Kidney capillary endothelial cell (primary cell): ENCODE results near the gene C16orf74.

Source experiments
- DNase-seq: peaks from one replicate; pipeline ENCODE4 v3.0.0-alpha.2; 2018; ENCODE audit warnings: low spot score

C16orf74 gene

DNA sequence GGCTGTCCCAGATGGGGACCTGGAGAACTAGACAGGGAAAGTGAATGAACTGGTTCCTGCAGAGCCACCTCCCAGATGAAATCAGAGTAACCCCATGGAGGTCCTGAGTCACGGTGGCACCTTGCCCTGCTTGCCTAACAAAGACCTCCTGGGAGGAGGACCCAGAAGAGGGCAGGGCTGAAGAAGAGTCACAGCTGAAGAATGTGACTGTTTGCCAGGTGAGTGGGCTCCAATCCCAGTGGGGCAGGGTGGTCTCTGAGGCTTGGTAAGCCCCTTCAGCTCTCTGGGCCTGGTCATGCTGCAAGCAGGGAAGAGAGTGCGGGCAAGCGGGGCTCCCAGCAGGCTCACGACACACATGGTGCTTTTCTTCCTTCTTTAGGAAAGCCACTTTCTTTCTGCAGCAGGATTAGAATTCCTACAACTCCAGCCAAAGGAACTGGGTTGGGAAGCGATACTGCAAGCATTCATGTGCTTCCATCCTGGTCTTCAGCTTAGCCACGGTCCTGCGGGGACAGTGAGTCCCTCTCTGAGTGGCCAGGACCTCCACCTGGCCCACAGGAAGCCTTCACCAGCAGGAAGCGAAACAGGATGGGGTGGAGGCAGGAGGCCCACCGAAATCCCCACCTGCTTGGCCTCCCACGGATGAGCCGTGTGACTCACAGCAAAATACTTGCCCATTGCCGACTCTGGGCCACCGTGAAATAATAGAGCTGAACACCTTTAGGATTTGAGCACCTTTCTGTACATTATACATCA, 4.3 kb downstream of the C16orf74 start:
- no peak for DNase-seq

DNA sequence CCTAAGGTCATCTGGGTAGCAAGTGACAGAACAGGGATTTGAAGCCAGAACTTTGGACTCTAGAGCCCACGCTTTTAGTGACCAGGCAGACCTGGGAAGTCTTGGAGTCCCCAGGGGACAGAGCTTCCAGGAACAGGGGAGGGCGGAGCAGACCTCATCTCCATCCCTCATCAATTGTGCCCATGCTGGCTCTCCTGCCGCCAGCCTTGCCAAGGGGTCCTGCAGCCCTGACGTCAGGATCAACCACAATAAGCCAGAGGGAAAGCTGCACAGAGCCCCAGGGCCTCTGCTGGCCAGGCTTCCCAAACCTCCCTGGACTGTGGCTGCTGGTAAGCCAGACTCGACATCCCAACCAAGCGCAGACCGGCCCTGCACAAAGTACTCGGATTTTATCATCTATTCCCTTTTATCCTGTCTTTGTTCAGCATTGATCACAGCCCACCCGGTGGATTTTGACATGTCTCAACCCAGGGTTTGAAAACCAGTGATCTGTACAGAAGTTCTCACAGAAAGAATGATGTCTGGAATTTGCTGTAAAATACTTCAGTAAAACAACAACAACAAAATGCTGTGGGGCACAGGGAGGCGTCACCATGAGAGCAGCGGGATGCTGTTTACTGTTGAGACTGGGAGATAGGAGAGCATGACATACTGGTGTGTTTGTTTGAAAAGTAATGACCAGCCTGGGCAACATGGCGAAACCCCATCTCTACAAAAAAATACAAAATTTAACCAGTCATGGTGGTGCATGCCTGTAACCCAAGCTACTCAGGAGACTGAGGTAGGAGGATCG, 11.8 kb downstream of the C16orf74 start:
- DNase-seq, result no peak

DNA sequence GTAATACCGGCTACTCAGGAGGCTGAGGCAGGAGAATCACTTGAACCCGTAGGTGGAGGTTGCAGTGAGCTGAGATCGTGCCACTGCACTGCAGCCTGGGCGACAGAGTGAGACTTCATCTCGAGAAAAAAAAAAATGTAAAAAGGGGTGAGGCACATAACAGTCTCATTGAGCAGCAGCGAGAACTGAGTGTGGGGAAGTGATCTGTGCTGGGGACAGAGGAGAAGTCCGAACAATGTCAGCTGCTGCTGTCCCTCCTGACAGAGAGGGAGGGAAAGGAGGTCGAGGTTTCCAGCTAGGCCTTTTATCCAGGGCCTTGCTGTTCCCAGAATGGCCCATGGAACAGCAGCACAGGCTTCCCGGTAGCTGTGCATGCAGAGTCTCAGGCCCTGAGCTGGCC, 14.0 kb downstream of the C16orf74 start:
- DNase-seq, result no peak

DNA sequence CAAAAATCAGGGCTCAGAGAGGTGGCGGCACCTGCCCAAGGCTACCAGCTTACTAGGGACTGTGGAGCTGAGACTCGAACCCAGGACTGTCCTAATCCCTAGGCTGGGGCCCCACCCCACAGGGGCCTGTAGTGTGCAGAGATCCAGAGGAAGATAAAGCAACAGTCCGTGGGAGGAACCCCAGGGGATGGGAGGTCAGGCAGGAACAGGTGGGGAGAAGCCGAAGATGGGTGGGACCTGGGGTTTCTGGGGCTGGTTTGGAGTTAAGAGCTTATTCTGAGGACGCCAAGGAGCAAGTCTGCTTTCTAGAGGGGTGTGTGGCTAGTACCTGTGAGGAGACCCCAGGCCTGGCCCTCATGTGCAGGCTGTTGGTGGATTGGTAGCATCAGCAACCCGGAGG, 14.9 kb downstream of the C16orf74 start:
- DNase-seq, result no peak

DNA sequence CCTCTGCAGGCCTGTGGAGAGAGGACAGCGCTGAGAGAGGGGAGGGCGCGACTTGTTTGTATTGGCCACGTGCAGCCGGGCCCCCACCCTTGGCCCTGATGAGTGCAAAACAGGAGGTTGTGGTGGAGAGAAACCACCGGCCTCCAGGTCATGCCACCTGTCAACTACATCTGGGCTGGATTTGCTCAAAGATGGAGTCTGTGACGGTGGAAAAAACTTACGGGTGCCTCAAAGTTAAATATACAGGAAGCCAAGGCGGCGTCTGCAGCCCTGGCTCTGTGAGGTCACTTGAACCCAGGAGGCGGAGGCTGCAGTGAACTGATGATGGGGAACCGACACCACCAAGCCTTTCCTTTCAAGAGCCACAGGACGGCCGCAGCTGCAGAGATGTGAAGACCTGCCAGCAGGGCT, 15.7 kb downstream of the C16orf74 start:
- DNase-seq, result no peak

DNA sequence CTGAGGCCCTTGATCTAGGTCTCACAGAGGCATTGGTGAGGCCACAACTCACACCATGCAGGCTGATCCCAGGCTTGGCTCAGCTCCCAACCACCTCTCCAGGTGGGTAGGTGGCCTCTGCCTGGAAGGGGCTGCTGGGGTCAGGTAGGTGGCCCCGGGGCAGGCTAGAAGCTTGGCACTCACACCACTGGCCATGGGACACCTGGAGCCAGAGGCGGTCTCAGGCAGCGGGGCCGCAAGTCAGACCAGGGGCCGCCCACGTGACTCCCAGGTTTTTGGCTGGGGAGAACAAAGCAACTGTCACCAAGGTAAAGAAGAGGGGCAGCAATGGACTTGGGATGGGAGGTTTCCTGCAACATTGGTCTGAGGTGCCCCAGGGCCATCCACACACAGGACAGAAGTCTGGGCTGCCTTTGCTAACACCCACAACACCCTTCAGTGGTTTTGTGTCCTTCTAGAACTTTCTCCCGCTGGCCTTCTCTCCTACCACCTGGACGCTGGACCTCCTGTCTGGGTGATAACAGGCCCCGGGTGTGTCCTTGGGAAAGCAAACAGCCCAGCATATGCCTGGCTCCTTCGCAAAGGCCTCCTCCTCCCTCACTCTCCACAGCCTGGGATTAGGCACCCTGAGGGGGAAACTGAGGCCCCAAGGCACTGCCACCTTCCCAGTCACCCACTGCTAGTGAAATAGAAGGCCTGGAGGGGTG, 16.4 kb downstream of the C16orf74 start:
- DNase-seq, result no peak

DNA sequence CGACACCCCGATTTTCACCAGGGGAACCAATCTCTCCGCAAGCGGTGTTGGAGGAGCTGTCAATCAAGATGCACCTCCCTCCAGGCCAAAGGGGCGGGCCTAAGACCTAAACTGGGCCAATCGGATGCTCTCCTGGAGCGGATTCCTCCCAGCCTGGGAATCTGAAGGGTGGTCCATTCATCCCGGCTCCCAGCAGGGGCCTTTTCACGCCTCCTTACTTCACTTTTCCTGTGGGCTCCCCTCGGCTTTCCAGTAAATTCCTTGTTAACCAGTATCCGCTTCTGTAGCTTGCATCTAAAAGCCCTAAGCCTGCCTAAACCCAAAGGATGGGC, 17.1 kb downstream of the C16orf74 start:
- no peak for DNase-seq

DNA sequence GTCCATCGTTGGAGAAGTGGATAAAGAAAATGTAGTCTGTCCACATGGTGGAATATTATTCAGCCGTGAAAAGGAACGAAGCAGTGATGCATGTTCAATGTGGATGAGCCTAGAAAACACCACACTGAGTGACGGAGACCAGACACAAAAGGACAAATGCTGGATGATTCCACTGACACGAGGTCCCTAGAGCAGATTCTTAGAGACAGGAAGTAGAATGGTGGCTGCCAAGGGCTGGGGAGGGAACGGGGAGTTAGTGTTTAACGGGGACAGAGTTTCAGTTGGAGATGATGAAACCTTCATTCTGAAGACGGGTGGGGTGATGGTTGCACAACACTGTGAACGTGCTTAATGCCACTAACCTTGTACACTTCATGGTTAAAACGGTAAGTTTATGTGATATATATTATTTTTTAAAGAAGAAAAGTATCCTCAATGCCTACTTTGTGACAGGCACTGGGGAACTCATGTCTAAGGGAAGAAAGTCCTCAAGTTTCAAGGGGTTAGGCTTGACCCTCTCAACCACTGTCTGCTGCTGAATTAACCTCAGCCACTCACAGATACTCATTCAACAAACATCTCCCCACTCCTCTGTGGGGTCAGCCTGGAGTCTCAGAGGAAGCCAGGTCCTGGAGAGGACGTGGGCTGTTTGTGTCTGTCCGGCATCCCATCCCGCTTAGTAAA, 17.6 kb downstream of the C16orf74 start:
- no peak for DNase-seq

DNA sequence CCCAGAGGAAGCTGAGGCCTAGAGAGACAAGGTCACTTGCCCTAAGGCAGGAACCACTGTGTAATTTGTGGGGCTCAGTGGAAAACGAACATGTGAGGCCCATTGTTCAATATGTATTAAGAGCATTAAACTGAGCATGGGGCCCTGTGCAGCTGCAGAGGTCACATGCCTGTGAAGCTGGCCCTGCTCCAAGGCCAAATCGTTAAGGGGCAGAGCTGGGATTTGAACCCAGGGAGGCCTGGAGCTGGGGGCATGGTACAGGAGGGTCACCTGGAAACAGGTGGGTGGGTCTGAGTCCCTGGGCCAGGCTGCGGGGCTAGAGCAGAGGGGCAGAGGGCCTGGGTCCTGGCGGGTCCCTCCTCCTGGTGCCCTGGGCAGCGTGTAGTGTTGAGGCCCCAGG, 19.7 kb downstream of the C16orf74 start:
- DNase-seq, result no peak

DNA sequence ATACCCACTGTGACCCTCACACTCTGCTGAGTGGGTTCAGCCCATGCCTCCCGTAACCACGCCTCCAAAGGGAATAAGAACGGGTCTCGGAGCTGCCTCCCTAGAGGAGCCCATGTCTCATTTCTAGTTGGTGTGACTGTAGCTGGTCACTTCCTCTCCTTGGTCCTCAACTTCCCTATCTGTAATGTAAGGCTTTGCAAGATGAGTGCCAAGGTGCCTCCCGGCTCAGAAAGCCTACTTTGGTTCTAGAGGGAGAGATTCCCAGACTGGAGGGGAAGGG, 20.8 kb downstream of the C16orf74 start:
- no peak for DNase-seq

DNA sequence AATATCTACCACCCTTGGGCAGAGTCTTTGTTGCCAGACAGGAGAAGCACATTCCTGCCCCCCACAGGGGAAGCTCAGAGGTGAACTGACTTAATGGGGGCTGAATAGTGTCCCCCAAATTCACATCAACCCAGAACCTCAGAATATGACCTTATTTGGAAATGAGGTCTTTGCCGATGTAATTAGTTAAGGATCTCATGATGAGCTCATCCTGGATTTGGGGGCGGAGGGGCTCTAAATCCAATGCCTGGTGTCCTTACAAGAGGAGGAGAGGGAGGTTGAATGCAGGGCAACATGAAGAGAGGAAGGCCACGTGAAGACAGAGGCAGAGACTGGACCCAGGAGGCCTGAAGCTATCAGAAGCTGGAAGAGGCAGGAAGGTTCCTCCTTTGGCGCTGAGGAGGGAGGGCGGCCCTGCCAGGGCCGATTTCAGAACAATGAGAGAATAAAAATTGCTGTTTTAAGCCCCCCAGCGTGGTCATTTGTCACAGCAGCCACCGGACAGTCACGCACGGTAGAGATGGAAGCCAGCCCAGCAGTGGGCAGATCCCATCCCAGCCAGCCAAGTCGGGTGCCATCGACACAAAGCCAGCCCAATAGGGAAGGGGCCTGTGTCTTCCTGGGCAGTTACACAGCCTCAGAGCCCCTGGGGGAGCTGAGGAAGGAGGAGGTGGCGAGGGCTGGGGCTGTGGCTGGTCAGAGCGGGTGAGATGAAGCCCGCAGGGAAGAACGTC, 21.3 kb downstream of the C16orf74 start:
- DNase-seq, result no peak

DNA sequence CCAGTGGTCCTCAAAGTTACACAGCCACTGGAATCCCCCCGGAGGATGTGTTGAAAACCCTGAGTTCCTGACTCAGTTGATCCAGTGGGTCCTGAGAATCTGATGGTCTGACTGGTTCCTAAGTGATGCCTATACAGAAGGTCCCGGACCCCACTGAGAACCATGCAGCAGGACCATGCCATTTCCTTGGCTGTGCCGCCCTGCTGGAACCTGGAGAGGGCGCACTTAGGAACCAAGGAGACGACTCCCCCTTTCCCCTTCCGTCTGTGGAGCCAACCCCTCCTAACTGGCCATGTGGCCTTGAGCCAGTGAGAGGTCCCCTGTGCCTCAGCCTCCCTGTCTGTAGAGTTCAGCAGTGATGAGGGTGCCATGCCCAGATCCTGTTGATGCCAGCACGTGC, 22.0 kb downstream of the C16orf74 start:
- DNase-seq, result no peak

DNA sequence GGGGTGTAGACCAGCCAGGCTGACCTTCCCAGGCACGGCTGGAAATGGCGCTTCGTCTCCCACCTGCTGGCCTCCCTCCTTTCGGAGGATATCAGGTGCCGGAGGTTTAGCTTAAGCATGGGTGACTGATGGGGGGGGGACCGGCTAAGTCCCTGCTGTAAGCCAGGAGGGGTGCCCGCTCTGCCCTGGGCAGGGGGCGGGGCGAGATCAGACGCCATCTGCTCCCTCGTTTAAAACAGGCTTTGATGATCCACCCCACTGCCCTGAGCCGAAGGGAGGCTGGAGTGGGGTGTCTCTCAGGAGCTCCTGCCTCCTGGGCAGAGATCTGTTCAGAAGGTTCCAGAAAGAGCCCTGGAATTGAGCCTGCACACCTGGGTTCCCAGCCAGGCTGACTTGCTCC, 26.0 kb downstream of the C16orf74 start:
- DNase-seq, result no peak

DNA sequence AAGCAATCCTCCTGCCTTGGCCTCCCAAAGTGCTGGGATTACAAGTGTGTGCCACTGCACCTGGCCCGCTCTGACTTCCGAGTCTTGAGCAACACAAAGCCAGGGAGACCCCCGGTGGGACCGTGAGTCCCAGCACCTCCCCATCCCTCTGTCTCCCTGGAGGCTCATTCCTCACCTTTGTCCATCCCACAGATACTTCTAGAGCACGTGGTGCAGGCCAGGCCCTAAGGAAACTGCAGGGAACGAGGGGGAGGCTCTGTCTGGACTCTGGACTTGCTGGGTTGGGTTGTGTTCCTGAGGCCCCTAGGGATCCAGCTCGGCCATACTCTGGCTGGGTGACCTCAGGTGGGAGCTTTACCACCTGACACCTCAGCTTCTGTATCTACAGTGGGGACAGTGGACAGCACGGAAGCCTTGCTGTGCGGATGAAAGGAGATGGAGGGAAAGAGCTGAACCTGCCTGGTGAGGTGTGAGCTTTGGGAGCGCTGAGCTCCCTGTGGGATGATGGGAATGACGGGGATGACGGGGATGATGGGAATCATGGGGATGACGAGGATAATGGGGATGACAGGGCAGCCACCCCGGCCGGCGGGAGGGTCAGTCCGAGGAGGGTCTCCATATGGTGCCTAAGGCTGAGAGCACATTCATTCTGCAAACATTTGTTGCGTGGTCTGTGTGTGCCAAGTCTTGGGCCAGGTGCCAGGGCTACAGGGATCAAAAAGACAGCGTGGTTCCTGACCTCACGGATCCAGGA, 26.6 kb downstream of the C16orf74 start:
- no peak for DNase-seq

DNA sequence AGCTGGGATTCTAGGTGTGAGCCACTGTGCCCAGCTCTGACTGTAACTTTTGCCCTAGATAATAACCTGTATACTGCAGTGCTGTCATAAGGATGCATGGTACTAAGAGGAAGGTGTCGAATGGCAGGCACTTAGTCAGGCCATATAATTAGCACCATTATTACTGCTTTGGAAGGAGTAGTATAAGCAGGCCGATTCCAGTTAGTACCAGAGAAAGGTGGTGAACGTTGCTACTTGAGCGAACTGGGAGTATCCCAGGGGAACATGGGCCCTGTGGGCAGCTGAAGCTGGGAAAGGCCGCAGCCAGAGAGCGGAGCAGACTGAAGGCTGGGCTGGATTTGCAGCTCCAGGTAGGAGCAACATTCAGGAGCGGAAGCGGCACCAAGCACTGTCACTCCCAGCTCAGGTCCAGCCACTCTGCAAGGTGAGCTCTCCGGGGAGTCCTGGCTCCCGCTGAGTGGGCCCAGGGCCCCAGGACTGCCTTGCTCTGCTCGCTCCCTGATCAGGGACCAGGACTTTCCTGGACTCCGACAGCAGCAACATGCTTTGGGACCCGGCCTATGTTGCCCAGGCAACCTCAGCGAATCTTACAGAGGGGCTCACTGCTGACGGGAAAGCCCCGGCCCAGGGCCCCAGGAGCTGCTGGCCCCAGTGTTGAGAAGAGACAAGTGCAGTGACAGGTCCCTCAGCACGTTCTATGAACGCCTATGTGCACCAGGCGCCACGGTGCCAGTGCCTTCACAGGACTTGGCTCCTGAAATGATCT, 28.6 kb downstream of the C16orf74 start:
- no peak for DNase-seq

DNA sequence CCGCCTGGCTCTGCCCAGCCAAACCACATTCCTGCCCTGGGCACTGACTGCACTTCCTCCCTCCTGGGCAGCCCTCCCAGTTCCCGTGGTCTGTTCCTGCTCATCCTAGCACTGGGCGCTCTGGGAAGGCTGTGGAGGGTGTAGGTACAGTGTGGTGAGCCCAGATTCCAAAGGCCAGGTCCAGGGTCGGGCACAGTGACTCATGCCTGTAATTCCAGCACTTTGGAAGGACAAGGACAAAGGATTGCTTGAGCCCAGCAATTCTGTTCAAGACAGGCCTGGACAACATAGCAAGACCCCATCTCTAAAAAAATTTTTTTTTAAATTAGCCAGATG, 30.6 kb downstream of the C16orf74 start:
- no peak for DNase-seq

DNA sequence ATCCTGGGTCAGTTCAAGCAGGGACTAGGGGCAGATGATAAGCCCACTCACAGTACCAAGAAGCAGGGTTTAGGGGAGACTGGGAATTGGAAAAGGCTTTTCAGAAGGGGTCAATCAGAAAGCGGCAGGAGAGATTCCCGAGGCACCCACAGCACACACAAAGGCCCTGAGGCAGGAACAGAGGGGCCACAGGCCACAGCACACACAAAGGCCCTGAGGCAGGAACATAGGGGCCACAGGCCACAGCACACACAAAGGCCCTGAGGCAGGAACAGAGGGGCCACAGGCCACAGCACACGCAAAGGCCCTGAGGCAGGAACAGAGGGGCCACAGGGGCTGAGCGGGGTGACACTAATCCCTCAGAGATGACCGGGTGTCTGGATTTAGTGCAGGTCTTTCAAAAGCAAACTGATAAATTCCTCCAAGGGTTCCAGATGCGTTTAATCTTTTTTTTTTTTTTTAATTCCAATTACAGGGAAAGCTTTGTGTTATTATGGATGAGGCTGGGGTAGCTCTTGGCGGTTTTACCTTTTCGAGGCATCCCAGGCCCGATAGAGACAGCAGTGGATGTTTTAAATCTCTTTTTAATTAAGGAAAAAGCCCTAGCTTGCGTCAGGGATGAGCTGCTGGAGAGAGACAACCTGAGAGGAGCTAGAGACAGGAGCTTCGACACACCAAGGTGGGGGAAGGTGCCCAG, 31.1 kb downstream of the C16orf74 start:
- DNase-seq, result no peak

DNA sequence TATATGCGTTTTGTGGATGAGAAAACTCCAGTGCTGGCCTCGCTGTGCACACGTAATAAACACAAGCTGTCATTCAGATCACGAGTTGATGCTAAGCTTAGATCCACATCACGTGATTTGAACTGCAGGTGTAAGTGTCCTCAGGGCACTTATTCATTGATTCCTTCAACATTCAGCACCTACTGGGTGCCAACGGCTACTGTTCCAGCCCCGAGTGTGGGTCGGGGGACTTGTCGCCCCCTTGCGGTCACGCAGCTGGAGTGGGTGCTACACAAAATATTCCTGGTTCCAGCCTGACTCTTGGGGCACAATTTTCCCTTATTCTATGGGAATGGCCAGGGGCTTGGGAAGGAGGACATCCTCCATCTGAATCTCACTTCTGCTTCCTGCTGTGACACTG, 32.2 kb downstream of the C16orf74 start:
- no peak for DNase-seq

DNA sequence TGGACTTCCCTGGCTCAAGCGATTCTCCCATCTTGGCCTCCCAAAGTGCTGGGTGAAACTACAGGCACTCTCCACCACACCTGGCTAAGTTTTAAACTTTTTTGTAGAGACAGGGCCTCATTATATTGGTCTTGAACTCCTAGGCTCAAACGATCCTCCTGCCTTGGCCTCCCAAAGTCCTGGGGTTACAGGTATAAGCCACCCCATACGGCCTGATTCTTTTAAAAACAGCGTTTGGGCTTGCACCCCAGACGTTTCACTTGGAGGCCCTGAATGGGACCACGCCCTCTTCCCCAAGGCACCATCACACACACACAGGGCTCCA, 32.8 kb downstream of the C16orf74 start:
- no peak for DNase-seq
